ENCODE measurements around the gene CTDSP2. TPM values are rescaled to one million over a fixed set of nuclear protein-coding genes. Genes with fewer than 3 reads are reported as not detected.

CTDSP2 gene
- total and polyA plus RNA-seq, 10 of the 15 experiments (the other 5 are each of a cell fraction or from before 2014, with no cell fraction given): 17.3 to 98.2 (median 54.1) TPM

DNA sequence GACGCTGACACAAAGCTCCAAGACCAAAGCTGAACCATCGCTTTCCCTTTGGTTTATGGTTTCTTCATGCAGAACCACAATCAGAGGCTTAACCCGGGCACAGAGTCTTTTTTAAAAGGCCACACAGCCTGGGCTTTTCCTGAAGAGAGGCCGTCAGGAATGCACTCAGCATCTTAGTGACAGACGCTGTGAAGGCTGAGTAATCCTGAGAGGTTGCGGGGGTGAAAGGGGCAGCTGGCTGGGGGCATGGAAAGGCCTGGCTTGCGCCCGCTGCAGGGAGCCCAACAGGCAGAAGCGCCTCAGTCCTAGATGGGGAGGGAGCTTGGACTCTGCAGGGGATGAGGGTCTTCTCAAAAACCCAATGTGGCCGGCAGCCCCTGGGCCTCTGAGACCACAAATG lies 13.6 kb downstream of the CTDSP2 start (continued):
- TF ChIP-seq, protein P1, sequence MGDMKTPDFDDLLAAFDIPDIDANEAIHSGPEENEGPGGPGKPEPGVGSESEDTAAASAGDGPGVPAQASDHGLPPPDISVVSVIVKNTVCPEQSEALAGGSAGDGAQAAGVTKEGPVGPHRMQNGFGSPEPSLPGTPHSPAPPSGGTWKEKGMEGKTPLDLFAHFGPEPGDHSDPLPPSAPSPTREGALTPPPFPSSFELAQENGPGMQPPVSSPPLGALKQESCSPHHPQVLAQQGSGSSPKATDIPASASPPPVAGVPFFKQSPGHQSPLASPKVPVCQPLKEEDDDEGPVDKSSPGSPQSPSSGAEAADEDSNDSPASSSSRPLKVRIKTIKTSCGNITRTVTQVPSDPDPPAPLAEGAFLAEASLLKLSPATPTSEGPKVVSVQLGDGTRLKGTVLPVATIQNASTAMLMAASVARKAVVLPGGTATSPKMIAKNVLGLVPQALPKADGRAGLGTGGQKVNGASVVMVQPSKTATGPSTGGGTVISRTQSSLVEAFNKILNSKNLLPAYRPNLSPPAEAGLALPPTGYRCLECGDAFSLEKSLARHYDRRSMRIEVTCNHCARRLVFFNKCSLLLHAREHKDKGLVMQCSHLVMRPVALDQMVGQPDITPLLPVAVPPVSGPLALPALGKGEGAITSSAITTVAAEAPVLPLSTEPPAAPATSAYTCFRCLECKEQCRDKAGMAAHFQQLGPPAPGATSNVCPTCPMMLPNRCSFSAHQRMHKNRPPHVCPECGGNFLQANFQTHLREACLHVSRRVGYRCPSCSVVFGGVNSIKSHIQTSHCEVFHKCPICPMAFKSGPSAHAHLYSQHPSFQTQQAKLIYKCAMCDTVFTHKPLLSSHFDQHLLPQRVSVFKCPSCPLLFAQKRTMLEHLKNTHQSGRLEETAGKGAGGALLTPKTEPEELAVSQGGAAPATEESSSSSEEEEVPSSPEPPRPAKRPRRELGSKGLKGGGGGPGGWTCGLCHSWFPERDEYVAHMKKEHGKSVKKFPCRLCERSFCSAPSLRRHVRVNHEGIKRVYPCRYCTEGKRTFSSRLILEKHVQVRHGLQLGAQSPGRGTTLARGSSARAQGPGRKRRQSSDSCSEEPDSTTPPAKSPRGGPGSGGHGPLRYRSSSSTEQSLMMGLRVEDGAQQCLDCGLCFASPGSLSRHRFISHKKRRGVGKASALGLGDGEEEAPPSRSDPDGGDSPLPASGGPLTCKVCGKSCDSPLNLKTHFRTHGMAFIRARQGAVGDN (IDR thresholded peaks at IDR 0.05): no peak
- TF ChIP-seq IKZF2 (IDR thresholded peaks at IDR 0.05) (peak in 1 of 2 experiments; percentile 24; a peak in 1 of 4 replicates), EED (IDR thresholded peaks at IDR 0.05; ENCODE audit: low read depth) (peak; percentile 77), SMAD1 (IDR thresholded peaks at IDR 0.05; ENCODE audit: low read depth, partially characterized antibody) (no peak), HDAC2 (IDR thresholded peaks at IDR 0.05) (no peak), IKZF1 (conservative IDR thresholded peaks at IDR 0.05) (peak; percentile 53), GATAD2B (conservative IDR thresholded peaks at IDR 0.05; ENCODE audit: low read depth) (no peak; the same call in 1 of the 2 replicates), CHD1 (IDR thresholded peaks at IDR 0.05; ENCODE audit: low read depth, low read length) (no peak)
- TF ChIP-seq, protein P2, sequence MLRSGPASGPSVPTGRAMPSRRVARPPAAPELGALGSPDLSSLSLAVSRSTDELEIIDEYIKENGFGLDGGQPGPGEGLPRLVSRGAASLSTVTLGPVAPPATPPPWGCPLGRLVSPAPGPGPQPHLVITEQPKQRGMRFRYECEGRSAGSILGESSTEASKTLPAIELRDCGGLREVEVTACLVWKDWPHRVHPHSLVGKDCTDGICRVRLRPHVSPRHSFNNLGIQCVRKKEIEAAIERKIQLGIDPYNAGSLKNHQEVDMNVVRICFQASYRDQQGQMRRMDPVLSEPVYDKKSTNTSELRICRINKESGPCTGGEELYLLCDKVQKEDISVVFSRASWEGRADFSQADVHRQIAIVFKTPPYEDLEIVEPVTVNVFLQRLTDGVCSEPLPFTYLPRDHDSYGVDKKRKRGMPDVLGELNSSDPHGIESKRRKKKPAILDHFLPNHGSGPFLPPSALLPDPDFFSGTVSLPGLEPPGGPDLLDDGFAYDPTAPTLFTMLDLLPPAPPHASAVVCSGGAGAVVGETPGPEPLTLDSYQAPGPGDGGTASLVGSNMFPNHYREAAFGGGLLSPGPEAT (IDR thresholded peaks at IDR 0.05; ENCODE audit: low read depth): no peak
- TF ChIP-seq, protein P3, sequence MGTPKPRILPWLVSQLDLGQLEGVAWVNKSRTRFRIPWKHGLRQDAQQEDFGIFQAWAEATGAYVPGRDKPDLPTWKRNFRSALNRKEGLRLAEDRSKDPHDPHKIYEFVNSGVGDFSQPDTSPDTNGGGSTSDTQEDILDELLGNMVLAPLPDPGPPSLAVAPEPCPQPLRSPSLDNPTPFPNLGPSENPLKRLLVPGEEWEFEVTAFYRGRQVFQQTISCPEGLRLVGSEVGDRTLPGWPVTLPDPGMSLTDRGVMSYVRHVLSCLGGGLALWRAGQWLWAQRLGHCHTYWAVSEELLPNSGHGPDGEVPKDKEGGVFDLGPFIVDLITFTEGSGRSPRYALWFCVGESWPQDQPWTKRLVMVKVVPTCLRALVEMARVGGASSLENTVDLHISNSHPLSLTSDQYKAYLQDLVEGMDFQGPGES (IDR thresholded peaks at IDR 0.05): no peak
- TF ChIP-seq, protein P4, sequence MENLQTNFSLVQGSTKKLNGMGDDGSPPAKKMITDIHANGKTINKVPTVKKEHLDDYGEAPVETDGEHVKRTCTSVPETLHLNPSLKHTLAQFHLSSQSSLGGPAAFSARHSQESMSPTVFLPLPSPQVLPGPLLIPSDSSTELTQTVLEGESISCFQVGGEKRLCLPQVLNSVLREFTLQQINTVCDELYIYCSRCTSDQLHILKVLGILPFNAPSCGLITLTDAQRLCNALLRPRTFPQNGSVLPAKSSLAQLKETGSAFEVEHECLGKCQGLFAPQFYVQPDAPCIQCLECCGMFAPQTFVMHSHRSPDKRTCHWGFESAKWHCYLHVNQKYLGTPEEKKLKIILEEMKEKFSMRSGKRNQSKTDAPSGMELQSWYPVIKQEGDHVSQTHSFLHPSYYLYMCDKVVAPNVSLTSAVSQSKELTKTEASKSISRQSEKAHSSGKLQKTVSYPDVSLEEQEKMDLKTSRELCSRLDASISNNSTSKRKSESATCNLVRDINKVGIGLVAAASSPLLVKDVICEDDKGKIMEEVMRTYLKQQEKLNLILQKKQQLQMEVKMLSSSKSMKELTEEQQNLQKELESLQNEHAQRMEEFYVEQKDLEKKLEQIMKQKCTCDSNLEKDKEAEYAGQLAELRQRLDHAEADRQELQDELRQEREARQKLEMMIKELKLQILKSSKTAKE (IDR thresholded peaks at IDR 0.05; ENCODE audit: low read depth, poor library complexity, severe bottlenecking): peak; percentile 27
